Natural killer cell treated with Interleukin-12 subunit alpha and Interleukin-12 subunit beta and Interleukin-15 and Interleukin-18, amount 100 ng/mL, for 72 hours (primary cell): ENCODE measurements around the gene YKT6. TPM values are rescaled to one million over a fixed set of nuclear protein-coding genes. Genes with fewer than 3 reads are reported as not detected.
A peak's percentile ranks its signal among the peaks of the same experiment; 100 is the strongest.

Experiments
- ATAC-seq, 2 donors: fragments of 150-1000 bp; cut with Tn5 transposase in 1 of 2; sonication (Bioruptor Pico), chemical (Tn5 transposase) in 1 of 2; 2 replicates each; pipeline ENCODE4 v1.10.0; 2021
- DNase-seq: peaks from one replicate; pipeline ENCODE4 v3.0.0; 2022; ENCODE audit warnings: low spot score
- H3K27ac Mint-ChIP-seq, 2 donors: 1 replicate in 1 of 2; 2 replicates in 1 of 2; pipeline ENCODE4 v1.8.0; 2022; ENCODE audit warnings: mixed read lengths in 2 of 2, mild to moderate bottlenecking in 1 of 2, moderate library complexity in 1 of 2
- H3K27me3 Mint-ChIP-seq, 2 donors: 1 replicate in 1 of 2; 2 replicates in 1 of 2; pipeline ENCODE4 v1.8.0; 2022; ENCODE audit warnings: mixed read lengths in 2 of 2
- H3K36me3 Mint-ChIP-seq: one replicate; pipeline ENCODE4 v1.8.0; 2022; ENCODE audit warnings: mixed read lengths
- H3K4me1 Mint-ChIP-seq, 2 donors: 1 replicate in 1 of 2; 2 replicates in 1 of 2; pipeline ENCODE4 v1.8.0; 2022; ENCODE audit warnings: low read depth in 2 of 2, mixed read lengths in 2 of 2, mild to moderate bottlenecking in 1 of 2
- H3K4me3 Mint-ChIP-seq: one replicate; pipeline ENCODE4 v1.8.0; 2022; ENCODE audit warnings: mixed read lengths
- H3K9me3 Mint-ChIP-seq: 2 replicates; pipeline ENCODE4 v1.8.0; 2022; ENCODE audit warnings: mixed read lengths
- total RNA-seq, 2 donors: library from RNA; stranded (reverse); gene quantifications; one replicate each; pipeline ENCODE4 v1.2.3, GENCODE V29; 2022

Gene YKT6
- total RNA-seq, 2 donors from 2014 or later = 93.1 to 99.3 TPM

DNA sequence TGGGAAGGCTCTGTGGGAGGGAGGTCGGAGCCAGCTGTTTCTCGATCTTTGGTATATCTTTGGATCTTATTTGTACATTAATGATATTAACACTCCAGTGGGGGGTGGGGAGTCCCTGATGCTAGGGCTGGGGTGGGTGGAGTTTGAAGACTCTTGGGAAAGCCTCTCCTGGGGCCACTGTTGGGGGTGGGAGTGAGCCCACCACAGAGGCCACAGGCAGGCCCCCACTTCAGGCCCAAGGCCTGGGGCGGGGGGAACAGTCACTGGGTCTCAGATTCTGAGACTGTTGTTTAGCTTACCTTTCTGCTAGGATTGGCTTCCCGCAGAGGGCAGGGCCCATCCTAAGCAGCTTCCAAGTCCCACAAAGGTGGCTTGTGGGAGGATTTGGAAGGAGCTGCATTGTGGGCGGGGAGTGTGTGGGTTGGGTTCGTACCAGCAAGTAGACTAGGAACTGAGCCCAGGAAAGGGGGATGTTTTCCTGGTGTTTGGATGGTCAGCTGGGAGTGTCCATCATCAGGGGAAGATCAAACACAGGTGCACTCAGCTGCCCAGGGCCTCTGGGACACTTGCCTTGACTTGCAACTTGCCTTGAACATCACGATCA lies 11.9 kb downstream of the YKT6 start:
- peaks cover 22% of the 10 kb centered on the region for H3K36me3 Mint-ChIP-seq
- DNase-seq (peak; percentile 38), ATAC-seq (no peak)
- H3K27ac Mint-ChIP-seq = no peak overlapping the region
- H3K27me3 Mint-ChIP-seq = no peaks in the 10 kb centered on the region
- H3K9me3 Mint-ChIP-seq = no peaks in the 10 kb centered on the region
- peaks cover 6 to 7% of the 10 kb centered on the region in 2 donors for H3K4me1 Mint-ChIP-seq
- no peak overlapping the region for H3K4me3 Mint-ChIP-seq

DNA sequence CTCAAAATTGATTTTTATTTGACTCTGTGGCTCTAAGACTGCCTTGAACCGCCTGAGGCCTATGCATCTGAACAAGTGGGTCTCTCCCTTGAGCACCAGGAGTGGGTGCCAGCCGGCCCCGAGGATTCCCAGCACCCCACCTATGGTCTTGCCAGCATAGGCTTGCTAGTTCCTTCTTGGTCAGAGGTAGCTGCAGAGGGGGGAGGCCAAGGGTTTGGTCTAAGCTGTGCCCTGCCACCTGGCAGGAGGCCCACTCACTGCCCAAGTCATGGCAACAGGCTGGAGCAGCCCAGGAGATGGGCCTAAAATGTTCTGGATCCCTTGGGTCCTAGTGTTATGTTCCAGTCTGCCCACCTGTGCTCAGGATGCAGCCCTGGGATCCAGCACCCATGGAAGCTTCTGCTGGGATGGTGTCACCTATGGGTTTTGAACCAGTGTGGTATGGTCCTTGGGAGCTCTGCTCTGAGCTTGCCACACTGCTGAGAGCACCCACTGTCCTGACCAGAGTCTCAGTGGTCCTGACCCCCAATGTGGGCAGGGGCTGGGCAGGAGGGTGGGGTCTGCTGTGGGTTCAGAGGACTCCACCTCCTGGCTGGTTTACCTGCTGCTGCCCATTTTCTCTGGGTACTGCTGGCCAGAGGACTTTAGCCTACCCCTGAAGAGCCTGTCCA lies 12.6 kb downstream of the YKT6 start:
- H3K27me3 Mint-ChIP-seq = no peaks in the 10 kb centered on the region
- ATAC-seq = no peak

DNA sequence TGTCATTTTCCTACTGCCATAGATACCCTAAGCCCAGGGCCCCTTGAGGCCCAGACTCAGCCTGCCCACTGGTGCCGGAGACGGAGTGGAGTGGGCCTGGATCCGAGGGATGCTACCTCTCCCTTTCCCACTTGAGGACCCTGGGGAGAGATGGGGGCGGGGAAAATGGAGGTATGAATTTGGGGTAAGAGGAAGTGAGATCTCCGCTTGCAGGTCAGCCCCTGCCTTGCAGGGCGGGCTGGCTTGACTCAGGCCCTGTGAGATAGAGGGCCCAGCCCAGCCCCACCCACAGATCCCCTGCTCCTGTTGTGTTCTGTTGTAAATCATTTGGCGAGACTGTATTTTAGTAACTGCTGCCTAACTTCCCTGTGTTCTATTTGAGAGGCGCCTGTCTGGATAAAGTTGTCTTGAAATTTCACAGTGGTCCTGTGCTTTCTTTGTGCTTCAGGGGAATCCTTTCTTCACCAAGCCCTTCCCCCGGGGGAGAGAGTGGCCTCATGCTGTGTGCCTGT lies 13.2 kb downstream of the YKT6 start:
- Mint-ChIP-seq H3K9me3 (no peaks in the 10 kb centered on the region), H3K4me1 (peaks cover 6 to 7% of the 10 kb centered on the region in 2 donors), H3K27me3 (no peaks in the 10 kb centered on the region), H3K27ac (no peak overlapping the region), H3K36me3 (peaks cover 18% of the 10 kb centered on the region), H3K4me3 (no peak overlapping the region)
- DNase-seq (peak; percentile 37), ATAC-seq (no peak)

More for the DNA sequence above, 12.6 kb downstream of the YKT6 start:
- Mint-ChIP-seq H3K4me3 (no peak overlapping the region), H3K27ac (no peak overlapping the region), H3K9me3 (no peaks in the 10 kb centered on the region), H3K4me1 (peaks cover 6 to 7% of the 10 kb centered on the region in 2 donors), H3K36me3 (peaks cover 22% of the 10 kb centered on the region)
- DNase-seq = peak; percentile 49

- Mint-ChIP-seq H3K36me3 (peaks cover 7% of the 10 kb centered on the region), H3K27me3 (no peaks in the 10 kb centered on the region), H3K9me3 (no peaks in the 10 kb centered on the region), H3K4me1 (peaks cover 4 to 6% of the 10 kb centered on the region in 2 donors), H3K4me3 (no peak overlapping the region), H3K27ac (no peak overlapping the region)
- DNase-seq = no peak
- ATAC-seq = no peak
Measured at GRCh38 chr7:44215531-44215930, 14.8 kb downstream of the YKT6 start.

- H3K27ac Mint-ChIP-seq = no peak overlapping the region
- peaks cover 6% of the 10 kb centered on the region for H3K36me3 Mint-ChIP-seq
- ATAC-seq (no peak), DNase-seq (no peak)
- peaks cover 4 to 6% of the 10 kb centered on the region in 2 donors for H3K4me1 Mint-ChIP-seq
- no peak overlapping the region for H3K4me3 Mint-ChIP-seq
- H3K27me3 Mint-ChIP-seq = no peaks in the 10 kb centered on the region
- no peaks in the 10 kb centered on the region for H3K9me3 Mint-ChIP-seq
Measured at GRCh38 chr7:44216019-44216418, 15.2 kb downstream of the YKT6 start.

DNA sequence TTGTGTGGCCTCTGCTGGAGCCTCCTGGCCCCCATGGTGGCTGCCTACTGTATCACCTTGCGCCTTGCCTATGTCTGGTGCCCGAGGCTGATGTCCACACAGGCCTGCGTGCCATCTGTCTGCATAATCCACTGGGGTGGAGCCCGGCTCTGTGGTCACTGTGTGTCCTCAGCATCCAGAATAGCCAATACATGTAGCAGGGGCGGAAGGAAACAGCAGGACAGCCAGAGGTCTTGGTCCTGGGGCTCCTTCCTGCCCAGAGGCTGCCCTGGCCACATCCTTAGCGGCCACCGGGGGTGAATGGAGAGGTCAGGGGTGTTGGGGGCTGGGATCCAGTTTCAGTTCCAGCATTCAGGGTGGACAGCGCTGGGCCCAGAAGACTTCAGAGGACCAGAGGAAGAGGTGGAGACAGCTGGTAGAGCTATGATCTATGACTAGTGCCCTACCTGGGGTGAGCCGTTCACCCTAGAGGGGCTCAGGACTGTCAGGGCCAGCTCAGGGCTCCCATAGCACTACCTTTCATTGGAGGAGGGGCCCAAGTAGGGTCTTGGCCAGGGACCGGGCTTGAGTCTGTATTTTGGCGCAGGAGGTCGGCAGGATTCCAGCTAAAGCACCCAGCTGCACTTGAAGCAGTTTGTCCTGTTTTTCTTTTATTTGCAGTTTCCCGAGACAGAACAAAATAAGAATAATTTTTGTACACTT lies 15.9 kb downstream of the YKT6 start:
- no peak overlapping the region for H3K27ac Mint-ChIP-seq
- ATAC-seq (no peak), DNase-seq (no peak)
- no peak overlapping the region for H3K4me3 Mint-ChIP-seq
- H3K4me1 Mint-ChIP-seq = peaks cover under 1 to 2% of the 10 kb centered on the region in 2 donors
- no peaks in the 10 kb centered on the region for H3K9me3 Mint-ChIP-seq
- H3K27me3 Mint-ChIP-seq = no peaks in the 10 kb centered on the region
- H3K36me3 Mint-ChIP-seq = peaks cover 1% of the 10 kb centered on the region

DNA sequence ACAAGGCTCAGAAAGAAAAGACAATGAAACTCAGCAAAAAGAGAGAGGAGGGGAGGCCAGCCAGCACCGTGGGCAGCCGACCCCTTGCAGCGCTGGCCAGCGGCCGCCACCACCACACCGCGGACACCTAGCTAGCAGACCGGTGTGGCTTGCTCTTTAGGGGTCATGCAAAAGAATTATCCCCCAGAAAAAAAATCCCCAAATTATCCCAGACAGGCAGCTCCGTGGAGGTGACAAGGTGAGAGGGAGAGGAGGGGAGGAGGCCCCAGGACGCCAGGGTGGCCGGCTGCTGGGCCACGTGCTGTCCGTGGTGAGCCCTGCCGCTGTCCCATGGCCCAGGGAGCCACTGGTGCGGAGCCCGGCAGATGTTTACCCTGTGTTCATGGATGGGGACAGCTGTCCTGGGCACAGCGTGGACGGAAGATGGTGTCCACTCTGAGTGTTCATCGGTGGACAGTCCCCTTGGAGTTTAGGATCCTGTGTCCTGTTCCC lies 16.5 kb downstream of the YKT6 start:
- no peaks in the 10 kb centered on the region for H3K9me3 Mint-ChIP-seq
- no peak for ATAC-seq
- H3K4me3 Mint-ChIP-seq = no peak overlapping the region

GRCh38 chr7:44217852-44218402 lies 17.1 kb downstream of the YKT6 start:
- Mint-ChIP-seq H3K36me3 (no peaks in the 10 kb centered on the region), H3K9me3 (no peaks in the 10 kb centered on the region), H3K27ac (no peak overlapping the region), H3K27me3 (no peaks in the 10 kb centered on the region), H3K4me3 (no peak overlapping the region), H3K4me1 (no peaks in the 10 kb centered on the region)
- DNase-seq (peak; percentile 57), ATAC-seq (peak in 1 of 2 donors; percentile 11)

More for the DNA sequence above, 16.5 kb downstream of the YKT6 start:
- DNase-seq = no peak
- Mint-ChIP-seq H3K27ac (no peak overlapping the region), H3K4me1 (no peaks in the 10 kb centered on the region), H3K36me3 (no peaks in the 10 kb centered on the region), H3K27me3 (no peaks in the 10 kb centered on the region)

DNA sequence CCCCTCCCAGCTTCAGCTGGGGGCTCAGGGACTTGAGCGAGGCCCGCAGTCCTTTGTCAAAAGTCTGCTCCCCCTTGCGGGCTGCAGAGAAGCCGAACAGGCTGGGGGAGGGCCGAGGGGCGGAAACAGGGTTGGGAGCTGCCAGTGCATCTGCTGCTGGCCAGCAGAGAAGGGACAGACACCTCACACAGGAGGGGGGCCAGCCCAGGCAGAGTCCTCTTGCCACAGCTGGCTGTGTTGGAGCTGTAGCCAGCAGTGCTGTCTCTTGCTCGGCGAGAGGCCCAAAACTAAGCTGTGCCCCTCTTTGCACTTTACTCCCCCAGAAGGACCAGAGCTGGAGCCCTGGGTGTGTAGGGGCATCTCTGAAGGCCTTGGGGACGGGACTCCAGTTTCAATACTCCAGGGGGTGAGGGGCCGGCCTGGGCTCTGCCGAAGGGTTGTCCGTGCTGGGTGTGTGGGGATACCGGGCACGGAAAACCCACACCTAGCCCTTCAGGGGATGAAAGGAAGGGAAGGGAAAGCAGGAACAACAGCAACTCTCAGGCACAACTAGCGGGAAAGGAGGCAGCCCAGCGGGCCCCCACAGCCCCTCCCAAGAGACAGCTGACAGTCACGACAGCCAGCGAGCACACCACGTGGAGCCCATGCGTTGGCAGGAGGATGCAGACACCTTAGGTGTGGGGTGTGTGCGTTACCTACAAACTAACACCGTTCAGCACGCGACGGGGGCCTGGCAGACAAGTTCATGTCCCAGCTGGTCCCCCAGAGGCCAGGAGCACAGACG lies 17.8 kb downstream of the YKT6 start:
- Mint-ChIP-seq H3K9me3 (no peaks in the 10 kb centered on the region), H3K27me3 (no peaks in the 10 kb centered on the region), H3K27ac (no peak overlapping the region), H3K4me1 (no peaks in the 10 kb centered on the region), H3K36me3 (no peaks in the 10 kb centered on the region), H3K4me3 (no peak overlapping the region)
- no peak for DNase-seq
- peak in 1 of 2 donors; percentile 7 for ATAC-seq

- H3K4me1 Mint-ChIP-seq = no peaks in the 10 kb centered on the region
- ATAC-seq (no peak), DNase-seq (no peak)
- no peaks in the 10 kb centered on the region for H3K36me3 Mint-ChIP-seq
- H3K4me3 Mint-ChIP-seq = no peak overlapping the region
- no peaks in the 10 kb centered on the region for H3K9me3 Mint-ChIP-seq
- H3K27ac Mint-ChIP-seq = no peak overlapping the region
- H3K27me3 Mint-ChIP-seq = no peaks in the 10 kb centered on the region
Measured at GRCh38 chr7:44219371-44220045, 18.7 kb downstream of the YKT6 start.

DNA sequence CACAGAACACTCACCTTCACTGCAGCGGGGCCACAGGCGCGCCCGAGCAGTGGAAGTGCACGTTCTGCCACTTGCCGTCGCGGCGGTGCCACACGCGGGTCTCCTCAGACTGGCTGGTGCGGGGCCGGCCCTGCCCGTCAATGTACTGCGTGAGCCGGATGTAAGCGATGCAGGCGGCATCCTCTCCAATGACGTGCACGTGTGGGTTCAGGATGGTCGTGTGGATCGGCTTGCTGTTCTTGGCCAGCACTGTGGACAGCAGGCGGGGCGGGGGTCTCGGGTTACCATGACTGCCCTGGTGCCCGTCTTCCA lies 19.2 kb downstream of the YKT6 start:
- Mint-ChIP-seq H3K4me1 (no peaks in the 10 kb centered on the region), H3K27me3 (no peaks in the 10 kb centered on the region), H3K27ac (no peak overlapping the region), H3K36me3 (no peaks in the 10 kb centered on the region), H3K9me3 (no peaks in the 10 kb centered on the region), H3K4me3 (no peak overlapping the region)
- ATAC-seq (no peak), DNase-seq (no peak)

DNA sequence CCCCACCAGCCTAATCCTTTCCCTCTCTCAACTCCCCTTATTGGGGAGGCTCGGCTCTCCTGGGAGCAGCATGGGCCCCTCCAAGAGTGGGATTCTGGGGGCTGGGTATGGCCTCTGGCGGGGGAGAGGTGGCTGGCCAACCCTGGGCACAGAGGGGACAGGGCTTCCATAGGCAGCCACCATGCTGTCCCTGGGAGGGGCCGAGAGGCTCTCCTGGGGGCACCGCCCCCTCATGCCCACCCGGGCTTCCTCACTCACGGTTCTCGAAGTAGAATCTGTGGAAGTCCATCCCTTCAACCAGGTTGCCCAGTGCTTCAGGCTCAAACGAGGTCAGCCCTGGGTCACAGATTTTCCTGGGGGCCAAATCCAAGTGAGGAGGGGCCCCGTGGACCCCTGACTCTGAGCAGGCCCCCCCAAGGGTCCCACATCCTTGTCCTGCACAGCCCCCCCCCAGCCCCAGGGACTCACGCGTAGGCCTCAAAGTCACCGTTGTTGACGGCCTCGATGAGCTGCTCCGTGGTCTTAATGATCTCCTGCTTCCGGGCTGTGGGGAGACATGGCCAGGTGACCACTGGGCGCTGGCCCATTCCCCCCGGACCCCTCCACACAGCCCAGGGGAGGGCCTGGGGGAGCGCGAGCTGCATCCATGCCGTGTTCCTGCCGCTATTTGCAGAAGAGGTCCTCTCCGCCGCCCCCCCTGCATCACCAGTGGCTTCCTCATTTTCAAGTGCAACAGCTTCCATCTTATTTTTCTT lies 19.8 kb downstream of the YKT6 start:
- no peak overlapping the region for H3K27ac Mint-ChIP-seq
- no peaks in the 10 kb centered on the region for H3K4me1 Mint-ChIP-seq
- ATAC-seq = no peak
- H3K36me3 Mint-ChIP-seq = no peaks in the 10 kb centered on the region
- no peaks in the 10 kb centered on the region for H3K27me3 Mint-ChIP-seq
- no peak for DNase-seq
- no peaks in the 10 kb centered on the region for H3K9me3 Mint-ChIP-seq
- H3K4me3 Mint-ChIP-seq = no peak overlapping the region
